GM23338 (cell line): Measurements from ENCODE around the gene TSHZ2. TPM values are rescaled to one million over a fixed set of nuclear protein-coding genes. Genes with fewer than 3 reads are reported as not detected.

Source experiments
- ATAC-seq: fragments of 200-7000 bp; cut with Tn5 transposase; 3 replicates; pipeline ENCODE4 v1.9.1; 2020
- DNase-seq: peaks from one replicate; pipeline ENCODE4 v3.0.0-alpha.2; 2015; ENCODE audit warnings: low spot score
- H2AFZ ChIP-seq: fragments of 200-600 bp; sonication (generic); 2 replicates; pipeline ENCODE4 v1.8.0; 2016; ENCODE audit warnings: antibody characterized with exemption, mild to moderate bottlenecking, moderate library complexity
- H3F3A ChIP-seq: fragments of 200-600 bp; sonication (generic); replicated peaks from 2 replicates; pipeline ENCODE4 v1.8.0; 2017; ENCODE audit warnings: antibody characterized with exemption, mixed run types, low read depth
- H3K27ac ChIP-seq: fragments of 200-600 bp; sonication (generic); 2 replicates; pipeline ENCODE4 v1.6.1; 2016; ENCODE audit warnings: low read depth
- H3K27me3 ChIP-seq: fragments of 200-600 bp; sonication (generic); 2 replicates; pipeline ENCODE4 v1.8.0; 2016; ENCODE audit warnings: mild to moderate bottlenecking, mixed run types, moderate library complexity; ENCODE audit not compliant: insufficient read depth
- H3K36me3 ChIP-seq: fragments of 200-600 bp; sonication (generic); 2 replicates; pipeline ENCODE4 v1.8.0; 2016; ENCODE audit warnings: mild to moderate bottlenecking; ENCODE audit not compliant: insufficient read depth
- H3K4me1 ChIP-seq: fragments of 200-600 bp; sonication (generic); 2 replicates; pipeline ENCODE4 v1.8.0; 2016; ENCODE audit warnings: mild to moderate bottlenecking, moderate library complexity; ENCODE audit not compliant: insufficient read depth
- H3K4me2 ChIP-seq: fragments of 200-600 bp; sonication (generic); 2 replicates; pipeline ENCODE4 v1.7.1; 2017; ENCODE audit warnings: mixed run types
- H3K4me3 ChIP-seq: fragments of 200-600 bp; sonication (generic); 2 replicates; pipeline ENCODE4 v1.6.1; 2016; ENCODE audit warnings: mixed run types
- H3K79me2 ChIP-seq: fragments of 200-600 bp; sonication (generic); replicated peaks from 2 replicates; pipeline ENCODE4 v1.8.0; 2017; ENCODE audit warnings: mild to moderate bottlenecking; ENCODE audit not compliant: insufficient read depth
- H3K9me2 ChIP-seq: fragments of 200-600 bp; sonication (generic); 2 replicates; pipeline ENCODE4 v1.8.0; 2017; ENCODE audit not compliant: insufficient read depth
- H4K20me1 ChIP-seq: fragments of 200-600 bp; sonication (generic); replicated peaks from 2 replicates; pipeline ENCODE4 v1.8.0; 2017; ENCODE audit warnings: mild to moderate bottlenecking; ENCODE audit not compliant: insufficient read depth
- H3K27ac Mint-ChIP-seq: 2 replicates; pipeline ENCODE4 v1.8.0; 2020; ENCODE audit warnings: inconsistent platforms, mild to moderate bottlenecking, moderate library complexity, mixed read lengths
- H3K27me3 Mint-ChIP-seq: 3 replicates; pipeline ENCODE4 v1.8.0; 2022; ENCODE audit warnings: low read depth, mild to moderate bottlenecking, moderate library complexity, mixed read lengths, inconsistent platforms; ENCODE audit not compliant: insufficient read depth, poor library complexity
- H3K36me3 Mint-ChIP-seq: 3 replicates; pipeline ENCODE4 v1.8.0; 2021; ENCODE audit warnings: low read depth, mild to moderate bottlenecking, inconsistent platforms, moderate library complexity, mixed read lengths
- H3K4me1 Mint-ChIP-seq: 3 replicates; pipeline ENCODE4 v1.8.0; 2020; ENCODE audit warnings: mild to moderate bottlenecking, inconsistent platforms, mixed read lengths
- H3K4me3 Mint-ChIP-seq: 3 replicates; pipeline ENCODE4 v1.8.0; 2021; ENCODE audit warnings: moderate library complexity, mild to moderate bottlenecking, inconsistent platforms, mixed read lengths
- H3K9me3 Mint-ChIP-seq: 3 replicates; pipeline ENCODE4 v1.8.0; 2020; ENCODE audit warnings: moderate library complexity, mild to moderate bottlenecking, inconsistent platforms, mixed read lengths
- CREB1 ChIP-seq: fragments of 250-450 bp; sonication (Bioruptor Pico); IDR thresholded peaks from 2 replicates; pipeline ENCODE4 v1.5.0; 2020; ENCODE audit warnings: low read depth, mild to moderate bottlenecking, moderate library complexity
- EZH2 ChIP-seq: fragments of 200-600 bp; sonication (generic); IDR thresholded peaks from one replicate; pipeline ENCODE4 v1.8.0; 2017; ENCODE audit warnings: antibody characterized with exemption, mild to moderate bottlenecking, low read depth; ENCODE audit not compliant: unreplicated experiment
- EZH2phosphoT487 ChIP-seq: fragments of 200-600 bp; sonication (generic); IDR thresholded peaks from one replicate; pipeline ENCODE4 v1.8.1; 2018; ENCODE audit warnings: antibody characterized with exemption; ENCODE audit not compliant: unreplicated experiment
- JUNB ChIP-seq: IDR thresholded peaks from one replicate; pipeline ENCODE4 v1.6.1; 2016; ENCODE audit warnings: antibody characterized with exemption; ENCODE audit not compliant: unreplicated experiment
- NANOG ChIP-seq: IDR thresholded peaks from 2 replicates; pipeline ENCODE4 v1.6.1; 2016; ENCODE audit warnings: antibody characterized with exemption, borderline replicate concordance
- POLR2AphosphoS5 ChIP-seq: IDR thresholded peaks from 2 replicates; pipeline ENCODE4 v1.6.1; 2016; ENCODE audit warnings: antibody characterized with exemption, low read depth
- REST ChIP-seq: IDR thresholded peaks from one replicate; pipeline ENCODE4 v1.6.1; 2018; ENCODE audit warnings: antibody characterized with exemption; ENCODE audit not compliant: unreplicated experiment
- ZNF114 ChIP-seq: fragments of 250-450 bp; sonication (Bioruptor Pico); IDR thresholded peaks from 2 replicates; pipeline ENCODE4 v1.5.0; 2020; ENCODE audit warnings: mild to moderate bottlenecking, moderate library complexity
- ZNF331 ChIP-seq: fragments of 250-450 bp; sonication (Bioruptor Pico); IDR thresholded peaks from 2 replicates; pipeline ENCODE4 v1.5.0; 2020; ENCODE audit warnings: low read depth, mild to moderate bottlenecking, moderate library complexity
- ZNF462 ChIP-seq: fragments of 250-450 bp; sonication (Bioruptor Pico); IDR thresholded peaks from 2 replicates; pipeline ENCODE4 v1.5.0; 2020; ENCODE audit warnings: mild to moderate bottlenecking, moderate library complexity
- polyA plus RNA-seq: library from polyadenylated mRNA; unstranded; fragments of >200 nt; fragmentation: Nextera tagmentation; extraction: Ambion mirVana; gene quantifications from 2 replicates; pipeline ENCODE4 v1.2.1, GENCODE V29; 2016
- total RNA-seq: library from RNA; depleted of rRNA; stranded (reverse); fragments of >200 nt; shearing (Covaris generic); gene quantifications from 2 replicates; pipeline ENCODE4 v1.2.3, GENCODE V29; 2014

TSHZ2 gene
- total and polyA plus RNA-seq, 2 experiments from 2014 or later: 0.49 to 1.3 TPM

GRCh38 chr20:53212018-53212417, 239.9 kb downstream of the TSHZ2 start (continued):
- TF ChIP-seq REST: no peak
- TF ChIP-seq CREB1: no peak
- TF ChIP-seq EZH2: no peak
- no peak for TF ChIP-seq ZNF331 (CRISPR knock-in tag)

- no peak for TF ChIP-seq NANOG
- no peak for TF ChIP-seq JUNB
- TF ChIP-seq ZNF462 (CRISPR knock-in tag): no peak
- no peak for TF ChIP-seq ZNF114 (CRISPR knock-in tag)
- TF ChIP-seq EZH2phosphoT487: no peak
- no peak for TF ChIP-seq POLR2AphosphoS5
- Histone ChIP-seq H3K79me2 (no peaks in the 10 kb centered on the region), H3K4me1 (peaks cover 22% of the 10 kb centered on the region), H3K4me3 (no peak overlapping the region), H2AFZ (no peak overlapping the region), H3F3A (no peaks in the 10 kb centered on the region), H3K9me2 (no peaks in the 10 kb centered on the region), H4K20me1 (no peaks in the 10 kb centered on the region), H3K4me2 (no peak overlapping the region), H3K27me3 (no peaks in the 10 kb centered on the region), H3K36me3 (no peaks in the 10 kb centered on the region), H3K27ac (no peak overlapping the region)
- ATAC-seq: no peak
- DNase-seq: no peak
- Mint-ChIP-seq H3K27me3 (peaks cover 2% of the 10 kb centered on the region), H3K27ac (no peak overlapping the region), H3K4me3 (no peak overlapping the region), H3K36me3 (no peaks in the 10 kb centered on the region; the same call in 2 of the 3 replicates), H3K9me3 (no peaks in the 10 kb centered on the region; the same call in 2 of the 3 replicates), H3K4me1 (peaks cover 33% of the 10 kb centered on the region)
Observed at GRCh38 chr20:53214392-53214791, 242.2 kb downstream of the TSHZ2 start.
